Choroid plexus epithelial cell (primary cell): ENCODE measurements around the gene METTL17.

ENCODE experiments used
- DNase-seq: peaks from one replicate; pipeline ENCODE4 v3.0.0-alpha.2; 2010; ENCODE audit warnings: low read depth
- H3K4me3 ChIP-seq: 2 replicates; pipeline ENCODE4 v1.5.1; 2011; ENCODE audit warnings: low read depth, mild to moderate bottlenecking, control low read depth, low read length, moderate library complexity
- CTCF ChIP-seq: conservative IDR thresholded peaks from 2 replicates; pipeline ENCODE4 v1.5.1; 2011; ENCODE audit warnings: low read depth, mild to moderate bottlenecking, control low read depth, inconsistent platforms, low read length, moderate library complexity

The METTL17 gene

GRCh38 chr14:21042918-21043317 lies 53.1 kb downstream of the METTL17 start:
- DNase-seq, result no peak
- no peak overlapping the region for H3K4me3 ChIP-seq
- no peak for TF ChIP-seq CTCF

- TF ChIP-seq CTCF, result no peak
- DNase-seq, result no peak
- H3K4me3 ChIP-seq, result no peak overlapping the region
Observed at GRCh38 chr14:21043387-21043973, 53.7 kb downstream of the METTL17 start.

- H3K4me3 ChIP-seq, result no peak overlapping the region
- DNase-seq, result no peak
- TF ChIP-seq CTCF, result no peak
Observed at GRCh38 chr14:21043974-21044618, 54.3 kb downstream of the METTL17 start.
